ENCODE results near the gene IRX2. TPM values are rescaled to one million over a fixed set of nuclear protein-coding genes. Genes with fewer than 3 reads are reported as not detected.

The IRX2 gene
- total RNA-seq, 1 donor from 2014 or later: 9.1 TPM

- peaks cover 18% of the 10 kb centered on the region for H3K27me3 Mint-ChIP-seq (ENCODE audit: low read depth)
- no peak for TF ChIP-seq CTCF (IDR thresholded peaks at IDR 0.05)
- no peak for DNase-seq (ENCODE audit: low spot score)
- H3K4me1 Mint-ChIP-seq (ENCODE audit: low read depth): peaks cover 2% of the 10 kb centered on the region
- H3K36me3 Mint-ChIP-seq (ENCODE audit: low read depth): no peaks in the 10 kb centered on the region
- H3K27ac Mint-ChIP-seq (ENCODE audit: unreplicated experiment): no peak overlapping the region
- no peaks in the 10 kb centered on the region for H3K9me3 Mint-ChIP-seq (ENCODE audit: low read depth)
- no peak overlapping the region for H3K4me3 Mint-ChIP-seq (ENCODE audit: unreplicated experiment)
Observed at GRCh38 chr5:2767089-2767488, 15.6 kb upstream of the IRX2 start.

- no peak for TF ChIP-seq CTCF (IDR thresholded peaks at IDR 0.05)
- Mint-ChIP-seq H3K4me3 (ENCODE audit: unreplicated experiment) (no peak overlapping the region), H3K27me3 (ENCODE audit: low read depth) (peaks cover 14% of the 10 kb centered on the region), H3K27ac (ENCODE audit: unreplicated experiment) (no peak overlapping the region), H3K36me3 (ENCODE audit: low read depth) (no peaks in the 10 kb centered on the region), H3K9me3 (ENCODE audit: low read depth) (no peaks in the 10 kb centered on the region), H3K4me1 (ENCODE audit: low read depth) (peaks cover 6% of the 10 kb centered on the region)
- DNase-seq (ENCODE audit: low spot score): no peak
Observed at GRCh38 chr5:2764581-2764980, 13.1 kb upstream of the IRX2 start.

- DNase-seq (ENCODE audit: low spot score): no peak
- Mint-ChIP-seq H3K36me3 (ENCODE audit: low read depth) (no peaks in the 10 kb centered on the region), H3K4me3 (ENCODE audit: unreplicated experiment) (no peak overlapping the region), H3K4me1 (ENCODE audit: low read depth) (peaks cover 15% of the 10 kb centered on the region), H3K27me3 (ENCODE audit: low read depth) (peaks cover 12% of the 10 kb centered on the region), H3K27ac (ENCODE audit: unreplicated experiment) (no peak overlapping the region), H3K9me3 (ENCODE audit: low read depth) (no peaks in the 10 kb centered on the region)
- TF ChIP-seq CTCF (IDR thresholded peaks at IDR 0.05): no peak
Observed at GRCh38 chr5:2763533-2763794, 12.0 kb upstream of the IRX2 start.

GRCh38 chr5:2762744-2763532, 11.5 kb upstream of the IRX2 start:
- Mint-ChIP-seq H3K27me3 (ENCODE audit: low read depth) (peaks cover 11% of the 10 kb centered on the region), H3K4me1 (ENCODE audit: low read depth) (peaks cover 18% of the 10 kb centered on the region), H3K9me3 (ENCODE audit: low read depth) (no peaks in the 10 kb centered on the region), H3K36me3 (ENCODE audit: low read depth) (no peaks in the 10 kb centered on the region), H3K4me3 (ENCODE audit: unreplicated experiment) (no peak overlapping the region), H3K27ac (ENCODE audit: unreplicated experiment) (no peak overlapping the region)
- DNase-seq (ENCODE audit: low spot score): no peak
- TF ChIP-seq CTCF (IDR thresholded peaks at IDR 0.05): no peak

- H3K4me1 Mint-ChIP-seq (ENCODE audit: low read depth): peaks cover 28% of the 10 kb centered on the region
Observed at GRCh38 chr5:2761921-2762488, 10.5 kb upstream of the IRX2 start.

More at GRCh38 chr5:2761921-2762488, 10.5 kb upstream of the IRX2 start:
- DNase-seq (ENCODE audit: low spot score): no peak
- Mint-ChIP-seq H3K27me3 (ENCODE audit: low read depth) (peaks cover 8% of the 10 kb centered on the region), H3K27ac (ENCODE audit: unreplicated experiment) (peak overlapping the region; percentile 29), H3K4me3 (ENCODE audit: unreplicated experiment) (no peak overlapping the region), H3K9me3 (ENCODE audit: low read depth) (no peaks in the 10 kb centered on the region), H3K36me3 (ENCODE audit: low read depth) (no peaks in the 10 kb centered on the region)
- no peak for TF ChIP-seq CTCF (IDR thresholded peaks at IDR 0.05)
